ENCODE data around the gene PREX1.

Gene PREX1

DNA sequence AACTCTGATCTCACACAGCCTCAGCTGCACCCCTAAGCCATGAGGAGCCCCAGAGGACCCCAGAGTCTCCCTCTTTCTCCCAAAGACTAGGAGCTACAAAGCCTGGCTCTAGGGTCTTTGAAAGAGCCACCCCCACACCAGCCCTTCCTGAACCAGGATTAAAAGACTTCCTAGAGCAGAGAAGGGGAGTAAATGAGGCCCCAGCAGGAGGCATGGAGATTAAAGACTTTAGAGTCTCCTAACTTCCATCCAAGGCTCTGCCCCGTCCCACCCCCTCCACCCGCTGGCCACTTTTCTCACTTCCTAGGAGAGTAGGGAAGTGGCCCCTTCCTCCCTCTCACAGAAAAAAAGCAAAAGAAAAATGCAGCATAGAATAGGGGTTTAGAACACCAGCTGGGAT, 1.7 kb downstream of the PREX1 start:
- DNase-seq, result no peak

GRCh38 chr20:48825566-48825920, 2.3 kb downstream of the PREX1 start:
- DNase-seq, result no peak

- DNase-seq, result no peak
These were observed 2.8 kb downstream of the PREX1 start for GRCh38 chr20:48824830-48825565.

- peak; percentile 78 for DNase-seq
These were observed 3.8 kb downstream of the PREX1 start for GRCh38 chr20:48823960-48824498.

DNA sequence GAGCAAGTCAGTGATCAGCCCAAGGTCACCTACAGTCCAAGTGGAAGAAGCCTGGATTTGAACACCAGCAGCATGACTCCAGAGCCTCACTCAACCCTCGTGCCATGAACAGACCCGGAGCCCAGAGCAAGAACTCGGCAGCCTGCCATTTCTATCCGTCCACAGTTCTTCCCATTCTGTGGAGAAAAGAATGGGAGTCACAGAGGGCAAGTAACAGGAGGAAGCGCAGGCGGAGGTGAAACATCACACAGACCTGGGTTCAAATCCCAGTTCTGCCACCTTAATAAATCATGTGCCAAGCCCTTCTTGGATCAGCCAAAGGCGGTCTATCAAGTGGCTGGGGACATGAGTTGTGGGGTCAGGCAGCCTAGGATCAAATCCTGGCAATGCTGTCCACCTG, 4.3 kb downstream of the PREX1 start:
- DNase-seq, result no peak

- DNase-seq, result peak; percentile 49
These were observed 4.9 kb downstream of the PREX1 start for GRCh38 chr20:48822879-48823385.

- DNase-seq, result no peak
These were observed 5.6 kb downstream of the PREX1 start for GRCh38 chr20:48822178-48822577.

DNA sequence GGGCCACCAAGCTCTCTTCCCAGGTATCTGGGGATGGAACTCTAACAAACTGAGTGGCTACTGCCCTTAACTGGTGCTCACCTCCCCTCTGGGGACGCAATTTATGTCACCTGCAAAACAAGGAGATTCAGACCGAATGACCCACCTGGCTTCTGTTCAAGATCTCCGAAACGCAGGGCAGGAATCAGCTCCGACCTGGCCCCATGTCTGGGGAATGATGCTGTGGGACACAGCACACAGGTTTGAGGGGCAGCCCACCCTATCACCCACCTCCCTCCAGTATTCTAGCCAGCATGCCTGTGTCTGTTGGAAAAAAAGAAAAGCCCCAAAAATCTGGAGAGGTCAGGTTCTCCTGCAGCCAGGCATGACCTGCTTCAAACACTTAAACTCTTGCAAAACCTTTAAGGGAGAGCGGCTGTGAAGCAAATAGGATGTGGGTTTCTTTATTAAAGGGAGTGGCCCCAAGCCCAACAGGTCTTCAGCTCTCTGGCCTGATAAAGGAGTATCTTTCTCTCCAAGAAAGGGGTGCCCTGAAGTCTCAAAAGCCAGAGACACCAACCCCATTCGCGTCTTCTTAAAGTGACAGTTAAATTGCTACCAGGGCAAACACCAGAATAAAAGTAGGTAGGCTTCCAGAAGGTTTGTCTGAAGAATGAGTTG, 6.4 kb downstream of the PREX1 start:
- peak; percentile 51 for DNase-seq

- no peak for DNase-seq
These were observed 7.2 kb downstream of the PREX1 start for GRCh38 chr20:48820649-48820973.

DNA sequence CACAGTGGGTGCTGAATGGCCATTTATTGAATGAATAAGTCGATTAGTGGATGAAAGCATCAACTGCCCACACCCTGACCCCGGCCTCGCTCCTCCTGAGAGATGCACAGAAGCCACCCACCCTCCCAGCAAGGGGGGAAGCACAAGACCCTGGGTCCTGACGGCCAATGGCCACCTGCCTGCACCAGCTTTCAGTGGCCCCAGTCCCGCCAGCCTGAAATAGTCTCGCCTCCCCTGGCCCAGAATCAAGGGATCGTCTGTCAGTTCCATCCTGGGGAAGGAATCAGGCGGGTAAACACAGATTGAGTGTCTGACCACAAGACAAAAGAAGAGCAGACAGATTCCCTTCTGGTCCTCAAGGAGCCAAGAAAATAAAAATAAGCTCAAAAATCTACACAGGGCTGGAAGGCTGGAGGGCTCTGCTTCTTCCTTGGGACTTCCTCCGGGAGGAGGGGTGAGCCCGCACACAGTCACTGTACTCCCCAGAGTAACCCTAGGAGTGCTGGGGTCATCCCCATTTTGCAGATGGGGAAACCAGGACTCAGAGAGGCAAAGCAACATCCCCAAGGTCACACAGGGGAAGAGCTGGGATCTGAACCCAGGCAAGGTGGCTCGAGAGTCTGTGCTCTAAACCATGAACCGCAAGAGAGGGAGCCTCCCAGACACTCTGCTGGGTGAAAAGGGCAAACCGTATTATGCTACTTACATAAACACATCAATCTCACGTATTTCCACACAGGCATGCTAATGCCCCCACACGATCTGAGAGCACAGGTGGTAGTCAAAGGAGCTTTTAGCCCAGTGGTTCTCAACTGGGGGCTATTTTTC, 7.8 kb downstream of the PREX1 start:
- DNase-seq, result no peak

- no peak for DNase-seq
These were observed 8.7 kb downstream of the PREX1 start for GRCh38 chr20:48819089-48819488.

GRCh38 chr20:48818481-48818987, 9.3 kb downstream of the PREX1 start:
- peak; percentile 66 for DNase-seq

DNA sequence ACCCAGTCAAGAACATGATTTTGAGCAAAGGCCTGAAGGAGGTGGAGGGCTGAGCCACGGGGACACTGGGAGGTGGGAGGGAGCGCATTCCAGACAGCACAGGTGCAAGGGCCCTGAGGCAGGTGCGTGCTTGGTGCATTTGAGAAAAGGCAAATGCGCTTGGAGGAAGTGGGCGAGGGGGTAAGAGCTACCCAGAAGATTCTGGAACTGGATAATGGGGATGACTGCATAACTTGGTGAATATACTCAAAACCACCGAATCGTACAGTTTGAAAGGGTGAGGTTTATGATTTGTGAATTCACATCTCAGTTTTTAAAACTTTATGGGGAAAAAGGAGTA, 9.8 kb downstream of the PREX1 start:
- no peak for DNase-seq

- no peak for DNase-seq
These were observed 10.3 kb downstream of the PREX1 start for GRCh38 chr20:48817367-48818030.

- DNase-seq, result peak; percentile 37
These were observed 11.3 kb downstream of the PREX1 start for GRCh38 chr20:48816282-48817205.

GRCh38 chr20:48815537-48815936, 12.3 kb downstream of the PREX1 start:
- no peak for DNase-seq

- DNase-seq, result no peak
These were observed 13.2 kb downstream of the PREX1 start for GRCh38 chr20:48814633-48815032.

GRCh38 chr20:48813930-48814546, 13.8 kb downstream of the PREX1 start:
- DNase-seq, result no peak

DNA sequence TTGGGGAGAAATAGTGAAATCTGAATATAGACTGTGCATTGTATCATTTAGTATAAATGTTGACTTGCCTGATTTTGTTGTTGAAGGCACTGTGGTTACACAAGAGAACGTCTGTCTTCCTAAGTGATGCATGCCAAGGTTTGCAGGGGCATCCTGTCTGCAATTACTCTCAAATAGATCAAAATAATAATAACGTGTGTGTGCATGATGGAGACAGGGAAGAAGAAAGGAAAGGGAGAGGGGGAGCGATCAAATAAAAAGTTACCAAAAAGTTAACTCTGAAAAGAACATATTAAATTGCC, 14.4 kb downstream of the PREX1 start:
- no peak for DNase-seq

DNA sequence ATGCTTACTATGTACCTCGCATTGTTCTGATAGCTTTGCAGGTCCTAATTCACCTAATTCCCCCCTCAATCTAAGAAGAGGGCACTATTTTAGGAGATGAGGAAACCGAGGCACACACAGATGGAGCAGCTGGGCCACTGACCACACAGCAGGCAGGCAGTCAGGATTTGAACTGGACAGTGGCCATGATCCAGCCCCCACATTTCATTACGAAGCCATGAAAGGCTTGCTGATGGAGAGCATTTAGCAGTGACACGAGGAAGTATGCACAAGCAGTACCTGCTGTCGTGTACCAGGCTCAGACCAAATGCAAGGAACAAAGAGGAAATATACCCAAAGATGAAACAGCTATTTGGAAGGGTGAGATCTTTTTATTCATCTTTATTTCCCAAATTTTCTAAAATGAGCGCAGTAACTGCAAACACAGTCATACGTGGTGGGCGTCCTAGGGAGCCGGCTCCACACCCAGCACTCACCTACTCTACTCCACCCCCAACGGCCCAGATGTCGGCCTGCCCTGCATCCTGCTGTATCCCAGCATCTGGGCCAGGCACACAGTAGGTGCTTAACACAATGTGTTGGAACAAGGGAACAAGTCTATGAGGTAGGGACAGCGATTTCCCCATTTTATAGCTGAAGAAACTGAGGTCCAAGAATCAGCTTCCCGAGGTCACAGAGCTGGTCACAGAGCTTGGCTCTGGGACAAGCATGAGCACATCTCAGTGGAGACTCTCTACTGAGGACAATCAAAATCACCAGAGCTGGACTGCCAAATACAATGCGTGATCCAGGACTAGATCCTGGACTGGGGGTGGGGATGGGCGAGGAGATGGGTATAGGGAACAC, 15.0 kb downstream of the PREX1 start:
- DNase-seq, result no peak
